Transverse colon (tissue), 4 donors: Measurements from ENCODE around the gene ROGDI. TPM values are rescaled to one million over a fixed set of nuclear protein-coding genes. Genes with fewer than 3 reads are reported as not detected.

Experiments
- DNase-seq: peaks from one replicate; pipeline ENCODE4 v3.0.0-alpha.2; 2019
- H3K27ac ChIP-seq, 4 donors: fragments of 200-600 bp; sonication (generic); 2 replicates each; pipeline ENCODE4 v1.5.1; 2016 to 2018; ENCODE audit warnings: inconsistent platforms in 4 of 4
- H3K27me3 ChIP-seq: fragments of 200-600 bp; sonication (generic); 2 replicates; pipeline ENCODE4 v1.5.1; 2017; ENCODE audit warnings: inconsistent platforms
- H3K36me3 ChIP-seq, 4 donors: fragments of 200-600 bp; sonication (generic); 2 replicates each; pipeline ENCODE4 v1.5.1; 2017 to 2019; ENCODE audit warnings: inconsistent platforms in 4 of 4
- H3K4me1 ChIP-seq, 4 donors: fragments of 200-600 bp; sonication (generic); 2 replicates each; pipeline ENCODE4 v1.5.1; 2017 to 2020; ENCODE audit warnings: inconsistent platforms in 4 of 4
- H3K4me3 ChIP-seq, 4 donors: fragments of 200-600 bp; sonication (generic); 1 replicate in 1 of 4; 2 replicates in 3 of 4; pipeline versions ENCODE4 v1.5.1 to v1.6.1; 2017 to 2019; ENCODE audit warnings: inconsistent platforms in 4 of 4
- H3K9me3 ChIP-seq, 2 donors: fragments of 200-600 bp; sonication (generic); 2 replicates each; pipeline ENCODE4 v1.5.1; 2017 to 2019; ENCODE audit warnings: inconsistent platforms in 2 of 2
- CTCF ChIP-seq, 5 experiments: fragments of 200-600 bp in 3 of 5; fragments of 450-650 bp in 2 of 5; sonication (generic) in 3 of 5; IDR thresholded peaks; 1 replicate in 2 of 5; 2 replicates in 3 of 5; pipeline ENCODE4 v1.5.1; 2016 to 2017; ENCODE audit warnings: antibody characterized with exemption in 5 of 5, inconsistent platforms in 3 of 5, mild to moderate bottlenecking in 2 of 5, moderate library complexity in 1 of 5
- EP300 ChIP-seq: sonication (generic); formaldehyde crosslinking; IDR thresholded peaks from one replicate; pipeline ENCODE4 v1.6.1; 2017; ENCODE audit warnings: antibody characterized with exemption, low read depth
- POLR2A ChIP-seq: fragments of 450-650 bp; IDR thresholded peaks from one replicate; pipeline ENCODE4 v1.6.1; 2016; ENCODE audit warnings: antibody characterized with exemption, mild to moderate bottlenecking, moderate library complexity
- POLR2AphosphoS5 ChIP-seq, 3 donors: sonication (generic); formaldehyde crosslinking; IDR thresholded peaks; one replicate each; pipeline ENCODE4 v1.6.1; 2016; ENCODE audit warnings: antibody characterized with exemption in 3 of 3
- WGBS, 2 donors: methylation state at CpG; one replicate each; pipeline ENCODE4 v1.1.5; 2018; ENCODE audit warnings: low coverage in 1 of 2; 5-methylcytosine and 5-hydroxymethylcytosine counted together
- in situ Hi-C, 4 donors: fragments of 200-750 bp; cut with MboI; loops; one replicate each; pipeline versions ENCODE4 v1.15.0 to v1.15.1; 2017; ENCODE audit warnings: low sequenced_read_pairs in 3 of 4, low pct_ligation_motif_present in 1 of 4, low pct_unique_long_range_greater_than_20kb in 1 of 4
- intact Hi-C: fragments of 100-400 bp; cut with DNase I; formaldehyde crosslinking; loops from one replicate; pipeline ENCODE4 v1.15.1; 2023; ENCODE audit warnings: low total_unique reads
- total RNA-seq, 4 donors: library from RNA; depleted of rRNA; stranded (reverse); fragments of >200 nt; gene quantifications; one replicate each; pipeline ENCODE4 v1.1.0, GENCODE V29; 2016

ROGDI gene, protein sequence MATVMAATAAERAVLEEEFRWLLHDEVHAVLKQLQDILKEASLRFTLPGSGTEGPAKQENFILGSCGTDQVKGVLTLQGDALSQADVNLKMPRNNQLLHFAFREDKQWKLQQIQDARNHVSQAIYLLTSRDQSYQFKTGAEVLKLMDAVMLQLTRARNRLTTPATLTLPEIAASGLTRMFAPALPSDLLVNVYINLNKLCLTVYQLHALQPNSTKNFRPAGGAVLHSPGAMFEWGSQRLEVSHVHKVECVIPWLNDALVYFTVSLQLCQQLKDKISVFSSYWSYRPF
- 10 to 100 TPM; 28.1 to 75.2 (median 43.7) TPM for total RNA-seq

DNA sequence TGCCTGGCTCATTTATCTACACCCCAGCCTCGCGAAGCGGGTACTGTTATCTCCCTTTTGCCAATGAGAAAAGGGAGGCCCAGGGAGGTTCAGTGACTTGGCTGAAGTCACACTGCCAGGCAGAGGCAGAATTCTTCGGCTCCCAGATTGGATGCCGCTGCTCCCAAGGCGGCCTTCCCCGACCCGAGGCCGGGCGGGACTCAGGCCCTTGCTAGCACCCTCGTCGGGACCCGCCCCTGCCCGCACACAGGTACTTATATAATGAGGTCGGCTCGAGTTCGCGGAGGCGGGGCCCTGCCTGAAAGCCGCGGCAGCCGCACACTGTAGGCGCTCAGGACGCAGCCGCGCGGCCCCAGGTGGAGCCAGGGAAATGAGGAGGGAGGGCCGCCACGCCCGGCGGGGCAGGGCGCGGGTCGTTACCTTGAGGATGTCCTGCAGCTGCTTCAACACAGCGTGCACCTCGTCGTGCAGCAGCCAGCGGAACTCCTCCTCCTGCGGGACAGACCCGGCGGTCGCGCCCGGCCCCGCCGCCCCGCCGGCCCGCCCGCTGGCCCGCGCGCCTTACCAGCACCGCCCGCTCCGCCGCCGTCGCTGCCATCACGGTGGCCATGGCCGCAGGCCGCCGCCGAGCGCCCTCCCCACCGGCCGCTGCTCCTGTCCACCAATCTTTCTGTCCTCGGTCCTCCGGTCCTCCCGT, at the start of gene ROGDI:
Gene ROGDI, minus strand, starts transcription at position 672 of the 697 bp plus-strand sequence. Its CDS starts 62 bp downstream, at position 610.
- Histone ChIP-seq H3K36me3 (peaks cover 0 to 22% (median under 1%) of the 10 kb centered on the region in 4 donors), H3K27me3 (no peaks in the 10 kb centered on the region), H3K27ac (peak within 1 kb of the TSS; percentile 88 to 97 (median 93)), H3K9me3 (no peaks in the 10 kb centered on the region), H3K4me1 (peaks cover 11 to 36% (median 31%) of the 10 kb centered on the region in 4 donors), H3K4me3 (peak within 1 kb of the TSS; percentile 59 to 83 (median 78))
- peak; percentile 96 for DNase-seq
- WGBS, 2 donors, result 0% methylated on average over 16 of the region's 70 CpGs; no CpG with 5 or more reads in 1 of the 2 donors
- intact Hi-C loops, result loop anchor here (5.0 kb wide), 1 partner anchor 35 kb away; the partner anchor contains the start of gene ZNF500
- in situ Hi-C loops, result no loop called here
- TF ChIP-seq POLR2AphosphoS5 (IDR thresholded peaks at IDR 0.05) (peak in 2 of 3 donors; percentile 45 to 77), EP300 (no peak), CTCF (IDR thresholded peaks at IDR 0.05) (no peak), POLR2A (peak; percentile 66)

GRCh38 chr16:4850211-4850610, 47.8 kb upstream of the ROGDI start:
- WGBS, 2 donors, result 88 to 90% methylated on average over 2 to 3 of the region's 3 CpGs
- Histone ChIP-seq H3K4me1 (peaks cover 26 to 57% (median 45%) of the 10 kb centered on the region in 4 donors), H3K9me3 (no peaks in the 10 kb centered on the region), H3K4me3 (no peak overlapping the region), H3K27ac (no peak overlapping the region), H3K27me3 (no peaks in the 10 kb centered on the region), H3K36me3 (peaks cover 0 to 14% (median 4%) of the 10 kb centered on the region in 4 donors)
- intact Hi-C loops (no loop called here), in situ Hi-C loops (loop anchor here in 1 of 4 donors (10.0 kb wide), 1 partner anchor 65 kb away; no protein-coding TSS in a partner anchor)
- no peak for DNase-seq
- TF ChIP-seq CTCF (IDR thresholded peaks at IDR 0.05) (no peak), POLR2A (no peak), EP300 (no peak), POLR2AphosphoS5 (IDR thresholded peaks at IDR 0.05) (no peak)

DNA sequence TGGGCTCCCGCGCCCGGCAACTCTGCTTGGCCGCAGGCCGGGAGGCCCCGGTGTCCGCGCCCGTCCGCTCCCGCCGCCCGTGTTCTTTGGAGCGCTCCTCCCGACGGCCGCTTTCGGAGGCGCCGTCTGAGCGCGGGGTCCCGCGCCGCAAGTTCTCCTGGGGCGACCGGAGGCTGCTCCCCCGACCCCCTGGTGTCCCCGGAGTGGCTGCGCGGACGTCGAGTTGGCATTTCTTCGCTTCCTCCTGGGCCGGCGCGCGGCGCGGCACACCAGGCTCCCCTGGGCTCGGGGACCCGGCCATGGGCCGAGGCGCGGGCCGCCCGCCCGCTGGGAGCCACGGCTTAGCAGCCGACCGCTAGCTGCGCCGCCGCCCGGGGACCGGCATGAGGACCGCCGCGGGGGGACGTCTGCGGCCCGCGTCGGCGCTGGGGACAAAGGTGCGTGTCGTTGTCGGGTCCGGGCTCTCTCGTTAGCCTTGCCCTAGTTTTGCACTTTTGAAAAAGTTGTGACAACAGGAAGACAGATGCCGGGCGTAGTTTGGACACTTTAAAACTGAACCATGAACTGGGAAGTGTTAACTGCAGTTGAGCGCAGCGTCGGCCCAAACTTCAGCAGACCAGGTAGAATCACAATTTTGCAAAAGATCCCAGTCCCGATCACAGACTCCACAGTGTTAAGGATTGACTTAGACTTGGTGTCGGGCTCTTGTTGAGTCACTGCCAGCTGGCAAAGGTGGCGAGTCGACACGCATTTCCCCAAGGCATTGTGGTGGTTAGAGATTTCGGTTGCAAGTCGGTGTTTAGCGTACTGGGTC, 45.5 kb upstream of the ROGDI start:
- peaks cover 26 to 64% (median 48%) of the 10 kb centered on the region in 4 donors for H3K4me1 ChIP-seq
- H3K27ac ChIP-seq, result peak overlapping the region; percentile 99 to 100 (median 100)
- peaks cover 0 to 20% (median 8%) of the 10 kb centered on the region in 4 donors for H3K36me3 ChIP-seq
- peak; percentile 61 for DNase-seq
- in situ Hi-C loops (loop anchor here in 2 of 4 donors (10.0 kb wide), 2 partner anchors 97 to 107 kb away; partner anchors contain the start of gene SEC14L5 (in 1 of the 2)), intact Hi-C loops (loop anchor here (5.0 kb wide), 1 partner anchor 109 kb away; the partner anchor contains the start of gene SEC14L5)
- peak in 1 of 3 donors; percentile 12 for TF ChIP-seq POLR2AphosphoS5 (IDR thresholded peaks at IDR 0.05)
- no peak for TF ChIP-seq POLR2A
- peak overlapping the region; percentile 78 to 99 (median 88) for H3K4me3 ChIP-seq
- H3K27me3 ChIP-seq, result no peaks in the 10 kb centered on the region
- WGBS, 2 donors, result 0% methylated on average over 1 to 33 of the region's 83 CpGs
- no peaks in the 10 kb centered on the region for H3K9me3 ChIP-seq
